ENCODE results near the gene SLC13A4.
A peak's percentile ranks its signal among the peaks of the same experiment; 100 is the strongest.

SLC13A4 gene

DNA sequence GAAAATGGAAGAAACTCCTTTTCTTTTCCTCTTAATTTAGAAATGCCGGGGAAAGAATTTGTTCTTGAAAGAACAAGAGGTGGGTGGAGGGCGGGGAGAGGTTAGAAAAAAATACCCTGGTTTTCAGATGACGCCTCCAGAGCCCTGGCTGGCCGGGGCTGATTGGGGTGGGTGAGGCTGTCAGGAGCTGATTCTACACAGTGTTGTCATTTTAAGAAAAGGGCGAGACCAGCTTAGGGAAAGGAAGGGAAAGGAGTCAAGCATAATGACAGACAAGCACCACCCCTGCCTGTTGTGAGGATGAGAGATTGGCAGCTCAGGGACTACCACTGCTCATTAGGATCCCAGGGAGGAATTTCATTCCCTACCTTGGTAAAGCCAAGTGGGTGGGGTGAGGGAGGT, 30.5 kb upstream of the SLC13A4 start:
- TF ChIP-seq ZNF707 (tag by site-specific recombination; IDR thresholded peaks at IDR 0.05) (no peak), ZNF747 (tag by site-specific recombination; IDR thresholded peaks at IDR 0.05) (no peak), ZNF423 (tag by site-specific recombination; IDR thresholded peaks at IDR 0.05) (no peak), ZNF416 (tag by site-specific recombination; IDR thresholded peaks at IDR 0.05) (no peak), ZNF596 (tag by site-specific recombination; IDR thresholded peaks at IDR 0.05) (no peak), ZNF266 (tag by site-specific recombination; IDR thresholded peaks at IDR 0.05; ENCODE audit: low read depth) (no peak), GFI1B (tag by site-specific recombination; IDR thresholded peaks at IDR 0.05) (no peak), ZNF529 (tag by site-specific recombination; IDR thresholded peaks at IDR 0.05; ENCODE audit: insufficient replicate concordance) (no peak), MEIS1 (CRISPR knock-in tag; IDR thresholded peaks at IDR 0.05; ENCODE audit: borderline replicate concordance) (no peak), ZNF292 (tag by site-specific recombination; IDR thresholded peaks at IDR 0.05; ENCODE audit: borderline replicate concordance, low read depth) (no peak), ZNF792 (tag by site-specific recombination; IDR thresholded peaks at IDR 0.05) (no peak)
- TF ChIP-seq, protein P1, sequence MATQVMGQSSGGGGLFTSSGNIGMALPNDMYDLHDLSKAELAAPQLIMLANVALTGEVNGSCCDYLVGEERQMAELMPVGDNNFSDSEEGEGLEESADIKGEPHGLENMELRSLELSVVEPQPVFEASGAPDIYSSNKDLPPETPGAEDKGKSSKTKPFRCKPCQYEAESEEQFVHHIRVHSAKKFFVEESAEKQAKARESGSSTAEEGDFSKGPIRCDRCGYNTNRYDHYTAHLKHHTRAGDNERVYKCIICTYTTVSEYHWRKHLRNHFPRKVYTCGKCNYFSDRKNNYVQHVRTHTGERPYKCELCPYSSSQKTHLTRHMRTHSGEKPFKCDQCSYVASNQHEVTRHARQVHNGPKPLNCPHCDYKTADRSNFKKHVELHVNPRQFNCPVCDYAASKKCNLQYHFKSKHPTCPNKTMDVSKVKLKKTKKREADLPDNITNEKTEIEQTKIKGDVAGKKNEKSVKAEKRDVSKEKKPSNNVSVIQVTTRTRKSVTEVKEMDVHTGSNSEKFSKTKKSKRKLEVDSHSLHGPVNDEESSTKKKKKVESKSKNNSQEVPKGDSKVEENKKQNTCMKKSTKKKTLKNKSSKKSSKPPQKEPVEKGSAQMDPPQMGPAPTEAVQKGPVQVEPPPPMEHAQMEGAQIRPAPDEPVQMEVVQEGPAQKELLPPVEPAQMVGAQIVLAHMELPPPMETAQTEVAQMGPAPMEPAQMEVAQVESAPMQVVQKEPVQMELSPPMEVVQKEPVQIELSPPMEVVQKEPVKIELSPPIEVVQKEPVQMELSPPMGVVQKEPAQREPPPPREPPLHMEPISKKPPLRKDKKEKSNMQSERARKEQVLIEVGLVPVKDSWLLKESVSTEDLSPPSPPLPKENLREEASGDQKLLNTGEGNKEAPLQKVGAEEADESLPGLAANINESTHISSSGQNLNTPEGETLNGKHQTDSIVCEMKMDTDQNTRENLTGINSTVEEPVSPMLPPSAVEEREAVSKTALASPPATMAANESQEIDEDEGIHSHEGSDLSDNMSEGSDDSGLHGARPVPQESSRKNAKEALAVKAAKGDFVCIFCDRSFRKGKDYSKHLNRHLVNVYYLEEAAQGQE (tag by site-specific recombination; IDR thresholded peaks at IDR 0.05) = no peak
- Histone ChIP-seq H3K4me1 (ENCODE audit: control insufficient read depth, insufficient read depth, low read length) (no peaks in the 10 kb centered on the region), H3K9me3 (ENCODE audit: control insufficient read depth, insufficient read depth, low read depth, low read length) (no peaks in the 10 kb centered on the region), H3K27ac (ENCODE audit: extremely low read depth, low read depth, low read length) (no peak overlapping the region), H3K36me3 (ENCODE audit: control insufficient read depth in 2 of 2, insufficient read depth in 1 of 2, low read length in 2 of 2) (no peaks in the 10 kb centered on the region), H3K4me3 (ENCODE audit: low read depth, low read length) (no peak overlapping the region)
- ChIA-PET CTCF (interaction anchor here (0.6 kb wide), 1 partner anchor 97 kb away, joined by 3 read pairs; no protein-coding TSS in a partner anchor), POLR2A (no interaction called here)

DNA sequence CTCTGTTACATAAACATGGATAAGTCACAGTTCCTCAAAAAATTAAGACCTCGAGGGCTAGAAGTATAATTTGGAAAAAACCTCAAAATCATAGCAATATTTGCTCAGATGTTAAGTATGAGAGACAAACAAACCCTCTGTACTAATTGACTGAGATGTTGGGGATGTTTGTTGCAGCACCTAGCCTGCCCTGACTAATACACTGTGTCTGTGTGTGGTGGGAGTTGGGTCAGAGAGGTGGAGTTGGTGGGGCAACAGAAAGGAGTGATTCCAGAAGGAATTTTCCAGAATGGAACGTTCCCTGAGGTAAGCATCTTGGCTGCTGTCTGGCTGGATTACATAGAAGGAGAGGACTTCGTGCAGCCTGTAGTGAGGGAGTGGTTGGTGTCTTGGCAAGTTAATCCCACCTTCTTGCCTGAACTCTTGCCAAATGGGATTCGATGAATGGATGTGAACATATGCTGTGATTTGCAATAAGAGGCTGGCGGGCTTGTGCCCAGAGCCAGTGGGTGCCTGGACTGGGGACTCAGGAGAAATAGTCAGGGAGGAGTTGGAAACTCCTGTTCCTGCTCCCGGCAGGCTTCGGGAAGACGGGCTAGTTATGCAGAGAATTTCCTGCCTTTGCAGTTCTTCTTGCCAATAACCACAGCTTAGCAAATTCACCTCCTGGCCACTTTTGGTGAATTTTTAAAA, 29.9 kb upstream of the SLC13A4 start:
- POLR2A ChIA-PET = no interaction called here
- Histone ChIP-seq H3K9me3 (ENCODE audit: control insufficient read depth, insufficient read depth, low read depth, low read length) (no peaks in the 10 kb centered on the region), H3K4me1 (ENCODE audit: control insufficient read depth, insufficient read depth, low read length) (no peaks in the 10 kb centered on the region), H3K36me3 (ENCODE audit: control insufficient read depth in 2 of 2, insufficient read depth in 1 of 2, low read length in 2 of 2) (no peaks in the 10 kb centered on the region), H3K4me3 (ENCODE audit: low read depth, low read length) (no peak overlapping the region), H3K27ac (ENCODE audit: extremely low read depth, low read depth, low read length) (no peak overlapping the region)
- CTCF ChIA-PET = interaction anchor here (0.6 to 1.4 kb wide), 2 partner anchors 43 to 97 kb away, joined by 3 to 6 read pairs; no protein-coding TSS in a partner anchor
- TF ChIP-seq RBAK (tag by site-specific recombination; IDR thresholded peaks at IDR 0.05) (peak; percentile 88), BCL11B (tag by site-specific recombination; IDR thresholded peaks at IDR 0.05; ENCODE audit: low read depth) (no peak), OSR2 (tag by site-specific recombination; IDR thresholded peaks at IDR 0.05) (no peak)

DNA sequence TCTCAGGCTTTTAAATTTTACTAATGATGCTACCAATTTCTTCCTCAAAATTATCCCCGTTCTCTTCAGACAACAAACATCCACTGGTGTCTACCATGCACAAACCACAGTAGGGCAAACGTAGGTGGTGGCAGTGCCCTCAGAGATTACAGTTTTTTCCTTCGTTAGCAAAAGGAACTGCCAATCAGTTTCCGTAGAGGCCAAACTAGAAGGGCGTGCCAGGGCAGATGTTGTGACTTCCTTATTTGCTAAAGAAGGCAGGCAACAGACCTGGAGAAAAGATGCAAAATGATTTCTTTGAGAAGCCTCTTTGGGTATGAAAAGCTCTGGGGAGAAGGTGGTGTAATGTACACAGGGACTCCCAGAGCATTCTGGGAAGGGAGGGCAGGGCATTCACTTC, 28.2 kb upstream of the SLC13A4 start:
- ChIA-PET POLR2A (no interaction called here), CTCF (interaction anchor here (0.6 to 1.4 kb wide), 2 partner anchors 29 to 45 kb away, joined by 3 to 6 read pairs; no protein-coding TSS in a partner anchor)
- H3K9me3 ChIP-seq (ENCODE audit: control insufficient read depth, insufficient read depth, low read depth, low read length) = no peaks in the 10 kb centered on the region
- no peak overlapping the region for H3K4me3 ChIP-seq (ENCODE audit: low read depth, low read length)
- H3K27ac ChIP-seq (ENCODE audit: extremely low read depth, low read depth, low read length) = no peak overlapping the region
- H3K4me1 ChIP-seq (ENCODE audit: control insufficient read depth, insufficient read depth, low read length) = no peaks in the 10 kb centered on the region
- TF ChIP-seq, protein P2, sequence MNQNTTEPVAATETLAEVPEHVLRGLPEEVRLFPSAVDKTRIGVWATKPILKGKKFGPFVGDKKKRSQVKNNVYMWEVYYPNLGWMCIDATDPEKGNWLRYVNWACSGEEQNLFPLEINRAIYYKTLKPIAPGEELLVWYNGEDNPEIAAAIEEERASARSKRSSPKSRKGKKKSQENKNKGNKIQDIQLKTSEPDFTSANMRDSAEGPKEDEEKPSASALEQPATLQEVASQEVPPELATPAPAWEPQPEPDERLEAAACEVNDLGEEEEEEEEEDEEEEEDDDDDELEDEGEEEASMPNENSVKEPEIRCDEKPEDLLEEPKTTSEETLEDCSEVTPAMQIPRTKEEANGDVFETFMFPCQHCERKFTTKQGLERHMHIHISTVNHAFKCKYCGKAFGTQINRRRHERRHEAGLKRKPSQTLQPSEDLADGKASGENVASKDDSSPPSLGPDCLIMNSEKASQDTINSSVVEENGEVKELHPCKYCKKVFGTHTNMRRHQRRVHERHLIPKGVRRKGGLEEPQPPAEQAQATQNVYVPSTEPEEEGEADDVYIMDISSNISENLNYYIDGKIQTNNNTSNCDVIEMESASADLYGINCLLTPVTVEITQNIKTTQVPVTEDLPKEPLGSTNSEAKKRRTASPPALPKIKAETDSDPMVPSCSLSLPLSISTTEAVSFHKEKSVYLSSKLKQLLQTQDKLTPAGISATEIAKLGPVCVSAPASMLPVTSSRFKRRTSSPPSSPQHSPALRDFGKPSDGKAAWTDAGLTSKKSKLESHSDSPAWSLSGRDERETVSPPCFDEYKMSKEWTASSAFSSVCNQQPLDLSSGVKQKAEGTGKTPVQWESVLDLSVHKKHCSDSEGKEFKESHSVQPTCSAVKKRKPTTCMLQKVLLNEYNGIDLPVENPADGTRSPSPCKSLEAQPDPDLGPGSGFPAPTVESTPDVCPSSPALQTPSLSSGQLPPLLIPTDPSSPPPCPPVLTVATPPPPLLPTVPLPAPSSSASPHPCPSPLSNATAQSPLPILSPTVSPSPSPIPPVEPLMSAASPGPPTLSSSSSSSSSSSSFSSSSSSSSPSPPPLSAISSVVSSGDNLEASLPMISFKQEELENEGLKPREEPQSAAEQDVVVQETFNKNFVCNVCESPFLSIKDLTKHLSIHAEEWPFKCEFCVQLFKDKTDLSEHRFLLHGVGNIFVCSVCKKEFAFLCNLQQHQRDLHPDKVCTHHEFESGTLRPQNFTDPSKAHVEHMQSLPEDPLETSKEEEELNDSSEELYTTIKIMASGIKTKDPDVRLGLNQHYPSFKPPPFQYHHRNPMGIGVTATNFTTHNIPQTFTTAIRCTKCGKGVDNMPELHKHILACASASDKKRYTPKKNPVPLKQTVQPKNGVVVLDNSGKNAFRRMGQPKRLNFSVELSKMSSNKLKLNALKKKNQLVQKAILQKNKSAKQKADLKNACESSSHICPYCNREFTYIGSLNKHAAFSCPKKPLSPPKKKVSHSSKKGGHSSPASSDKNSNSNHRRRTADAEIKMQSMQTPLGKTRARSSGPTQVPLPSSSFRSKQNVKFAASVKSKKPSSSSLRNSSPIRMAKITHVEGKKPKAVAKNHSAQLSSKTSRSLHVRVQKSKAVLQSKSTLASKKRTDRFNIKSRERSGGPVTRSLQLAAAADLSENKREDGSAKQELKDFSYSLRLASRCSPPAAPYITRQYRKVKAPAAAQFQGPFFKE (tag by site-specific recombination; IDR thresholded peaks at IDR 0.05; ENCODE audit: borderline replicate concordance) = no peak
- TF ChIP-seq ZNF23 (tag by site-specific recombination; IDR thresholded peaks at IDR 0.05; ENCODE audit: borderline replicate concordance) (no peak), ZNF416 (tag by site-specific recombination; IDR thresholded peaks at IDR 0.05) (no peak)
- H3K36me3 ChIP-seq (ENCODE audit: control insufficient read depth in 2 of 2, insufficient read depth in 1 of 2, low read length in 2 of 2) = no peaks in the 10 kb centered on the region
